HG03565 (cell line): ENCODE measurements around the gene DHCR7.

Experiments used
- ATAC-seq: cut with Tn5 transposase; IDR thresholded peaks from one replicate; pipeline ENCODE4 v1.9.1; 2021; ENCODE audit warnings: mild to moderate bottlenecking, moderate library complexity; ENCODE audit not compliant: unreplicated experiment

DHCR7 gene

DNA sequence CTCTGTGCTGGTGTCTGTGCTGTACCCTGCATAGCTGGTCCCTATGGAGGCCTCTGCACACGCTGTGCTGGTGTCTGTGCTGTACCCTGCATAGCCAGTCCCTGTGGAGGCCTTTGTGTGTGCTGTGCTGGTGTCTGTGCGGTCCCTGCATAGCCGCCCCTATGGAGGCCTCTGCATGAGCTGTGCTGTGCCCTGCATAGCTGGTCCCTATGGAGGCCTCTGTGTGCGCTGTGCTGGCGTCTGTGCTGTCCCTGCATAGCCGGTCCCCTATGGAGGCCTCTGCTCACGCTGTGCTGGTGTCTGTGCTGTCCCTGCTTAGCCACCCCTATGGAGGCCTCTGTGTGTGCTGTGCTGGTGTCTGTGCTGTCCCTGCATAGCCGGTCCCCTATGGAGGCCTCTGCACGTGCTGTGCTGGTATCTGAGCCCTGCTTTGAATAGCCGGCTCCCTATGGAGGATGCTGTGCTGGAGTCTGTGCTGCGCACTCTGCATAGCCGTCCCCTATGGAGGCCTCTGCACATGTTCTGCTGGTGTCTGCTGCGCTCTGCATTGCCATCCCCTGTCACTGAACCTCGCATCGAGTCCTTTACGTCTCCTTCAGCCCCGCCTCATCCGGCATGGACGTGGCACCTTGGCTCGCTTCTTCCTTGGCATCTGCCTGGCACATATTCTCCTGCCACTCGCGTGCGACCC is 11.0 kb upstream of the DHCR7 start:
- ATAC-seq, result no peak

DNA sequence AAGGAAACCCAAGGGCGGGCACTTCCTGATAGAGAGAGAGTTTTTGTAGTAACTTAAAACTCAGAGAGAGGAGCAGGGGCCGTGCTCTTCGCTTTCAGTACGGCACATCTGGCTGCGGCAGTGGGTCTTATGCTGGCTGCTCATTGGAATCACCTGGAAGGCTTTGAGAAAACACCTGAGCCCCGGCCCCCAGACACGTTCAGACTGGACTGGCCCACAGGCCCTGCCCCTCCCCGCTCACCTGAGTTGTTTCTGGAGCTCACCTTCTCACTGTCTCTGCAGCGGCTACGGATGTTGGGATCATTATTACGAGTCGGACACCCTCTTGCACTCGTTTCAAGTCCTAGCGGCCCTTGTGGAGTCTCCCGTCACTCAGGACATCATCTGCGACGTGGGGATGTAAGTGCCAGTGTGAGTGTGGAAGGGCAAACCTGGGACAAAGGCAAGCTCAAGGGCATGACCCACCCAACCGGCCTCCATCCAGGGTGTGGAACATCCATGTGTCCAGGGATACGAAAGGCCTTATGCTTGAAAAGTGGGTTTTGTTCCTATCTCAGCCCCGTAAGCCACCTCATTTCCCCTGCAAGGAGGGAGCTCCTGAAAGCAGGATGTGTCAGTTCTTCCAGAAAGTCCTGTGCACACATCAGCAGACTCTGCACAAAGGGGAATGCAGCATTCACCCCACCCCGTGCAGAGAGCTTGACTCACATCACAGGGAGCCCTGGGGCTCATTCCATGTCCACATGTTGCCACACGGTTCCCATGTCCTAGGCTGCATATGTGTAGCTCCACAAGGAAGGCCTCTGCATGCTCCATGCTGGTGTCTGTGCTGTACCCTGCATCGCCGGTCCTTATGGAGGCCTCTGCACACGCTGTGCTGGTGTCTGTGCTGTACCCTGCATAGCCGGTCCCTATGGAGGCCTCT is 10.2 kb upstream of the DHCR7 start:
- no peak for ATAC-seq

DNA sequence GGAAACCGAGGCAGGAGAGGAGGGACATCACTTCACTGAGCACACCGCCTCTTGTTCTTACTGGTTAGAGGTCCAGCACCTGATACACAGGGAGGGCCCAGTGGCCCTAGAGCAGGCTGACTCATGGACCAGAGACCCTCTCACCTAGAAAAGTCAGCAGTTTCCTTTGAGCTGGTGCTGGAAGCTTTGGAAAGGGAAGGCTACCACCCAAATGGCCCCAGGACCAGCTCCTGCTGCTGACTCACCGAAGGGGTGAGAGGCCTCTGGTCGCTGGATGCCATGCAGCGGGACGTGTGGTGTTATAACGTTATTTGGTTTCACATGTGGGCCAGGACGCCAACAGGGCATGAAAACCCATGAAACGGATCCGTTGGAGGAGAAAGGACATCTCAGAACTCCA is 8.6 kb upstream of the DHCR7 start:
- ATAC-seq, result no peak

DNA sequence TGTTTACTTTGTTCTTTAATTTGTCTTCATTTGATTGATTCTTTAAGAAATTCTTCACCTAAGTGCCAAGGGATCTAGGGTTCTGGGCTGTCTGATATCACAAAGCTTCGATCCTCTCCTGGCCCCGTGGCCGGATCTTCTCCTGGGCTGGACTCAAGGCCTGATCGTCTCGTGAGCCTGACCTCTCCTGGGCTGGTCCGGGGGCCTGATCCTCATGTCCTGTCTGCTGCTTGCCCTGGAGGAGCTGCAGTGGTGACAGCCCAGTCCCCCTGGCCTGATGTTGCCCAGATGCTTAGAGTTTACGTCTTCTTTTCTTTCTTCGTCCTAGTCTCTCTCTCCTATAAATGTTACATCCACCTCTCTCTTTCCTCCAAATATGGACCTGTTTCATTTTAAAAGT is 8.1 kb upstream of the DHCR7 start:
- ATAC-seq, result no peak

DNA sequence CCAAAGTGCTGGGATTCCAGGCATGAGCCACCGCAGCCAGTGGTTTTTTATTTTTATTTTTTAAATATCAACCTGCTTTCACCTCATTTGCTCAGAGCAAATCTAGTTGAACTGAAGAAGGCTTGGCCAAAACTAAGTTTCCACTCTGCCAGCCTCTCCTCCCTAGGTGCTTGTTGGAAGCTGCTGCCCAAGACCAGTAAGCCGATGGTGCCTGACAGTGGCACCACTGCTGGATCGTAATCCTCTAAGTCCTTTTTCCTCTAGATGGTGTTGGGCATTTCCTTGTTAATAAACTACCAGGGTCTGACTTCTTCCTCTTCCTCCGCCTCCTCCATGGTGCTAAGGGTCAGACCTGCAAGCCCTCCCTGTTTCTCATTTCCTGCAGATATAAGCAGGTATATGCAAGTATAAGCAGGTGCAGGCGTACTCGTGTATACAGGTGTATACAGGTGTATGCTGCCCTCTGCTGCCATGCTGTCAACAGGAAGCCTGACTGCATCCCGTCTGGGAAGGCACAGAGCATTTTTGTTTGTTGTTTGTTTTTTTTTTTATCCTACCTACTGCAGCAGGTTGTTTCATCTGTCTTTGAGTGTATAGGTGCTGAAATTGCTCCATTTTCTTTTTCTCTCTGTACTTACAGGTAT is 6.4 kb upstream of the DHCR7 start:
- ATAC-seq, result no peak

DNA sequence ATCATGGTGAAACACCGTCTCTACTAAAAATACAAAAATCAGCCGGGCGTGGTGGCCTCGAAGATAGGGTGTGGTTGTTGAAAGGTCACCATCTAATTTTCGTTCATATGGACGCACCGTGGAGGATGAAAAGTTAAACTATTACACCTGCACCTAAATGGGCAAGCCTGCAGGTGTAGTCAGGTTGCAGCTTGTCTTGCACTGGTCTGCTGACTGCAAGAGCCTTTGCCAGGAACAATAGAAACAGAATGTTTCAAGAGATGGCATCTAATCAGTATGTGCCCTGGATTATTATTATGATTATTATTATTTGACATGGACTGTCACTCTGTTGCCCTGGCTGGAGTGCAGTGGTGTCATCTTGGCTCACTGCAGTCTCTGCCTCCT is 5.7 kb upstream of the DHCR7 start:
- ATAC-seq, result no peak

DNA sequence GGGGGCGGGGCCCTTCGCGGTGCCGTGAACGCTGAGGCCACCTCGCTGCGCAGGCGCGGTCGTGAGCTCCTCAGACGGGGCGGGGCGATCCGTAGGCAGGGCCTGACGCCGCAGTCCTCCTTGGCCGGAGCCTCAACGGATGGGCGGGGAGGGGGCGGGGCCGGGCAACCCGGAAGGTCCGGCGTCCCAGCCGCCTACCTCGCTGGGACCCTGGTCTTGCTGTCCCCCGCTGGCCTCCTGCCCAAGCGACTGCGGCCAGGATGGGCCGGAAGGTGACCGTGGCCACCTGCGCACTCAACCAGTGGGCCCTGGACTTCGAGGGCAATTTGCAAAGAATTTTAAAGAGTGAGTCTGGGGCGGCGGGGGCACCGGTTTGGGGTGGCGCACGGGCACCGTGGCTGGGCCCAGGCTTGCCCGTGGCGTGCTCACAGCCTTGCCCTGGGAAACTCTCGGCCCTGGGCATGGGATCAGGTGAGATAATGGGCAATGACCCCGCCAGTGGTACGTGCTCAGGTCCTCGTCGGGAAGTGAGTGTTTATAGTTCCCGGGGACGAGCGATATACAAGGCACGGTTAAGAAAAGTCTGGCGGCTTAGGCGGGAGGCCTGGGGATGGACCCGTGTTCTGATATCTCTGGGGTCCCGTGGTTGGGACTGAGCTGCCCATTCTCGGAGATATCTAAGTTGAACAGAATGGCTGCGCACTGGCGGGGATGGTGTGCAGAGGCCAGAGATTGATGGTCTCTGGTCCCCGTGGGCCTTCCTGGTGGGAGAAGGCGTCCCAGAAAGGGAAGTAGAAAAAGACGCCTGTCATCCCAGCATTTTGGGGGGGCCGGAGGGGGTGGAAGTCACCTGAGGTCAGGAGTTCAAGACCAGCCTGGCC is 5.1 kb upstream of the DHCR7 start, which contains the start of gene NADSYN1:
TSS of gene NADSYN1 (plus strand) at position 167 of the 881 bp plus-strand sequence. CDS start at position 261, 94 bp downstream.
- ATAC-seq, result no peak

DNA sequence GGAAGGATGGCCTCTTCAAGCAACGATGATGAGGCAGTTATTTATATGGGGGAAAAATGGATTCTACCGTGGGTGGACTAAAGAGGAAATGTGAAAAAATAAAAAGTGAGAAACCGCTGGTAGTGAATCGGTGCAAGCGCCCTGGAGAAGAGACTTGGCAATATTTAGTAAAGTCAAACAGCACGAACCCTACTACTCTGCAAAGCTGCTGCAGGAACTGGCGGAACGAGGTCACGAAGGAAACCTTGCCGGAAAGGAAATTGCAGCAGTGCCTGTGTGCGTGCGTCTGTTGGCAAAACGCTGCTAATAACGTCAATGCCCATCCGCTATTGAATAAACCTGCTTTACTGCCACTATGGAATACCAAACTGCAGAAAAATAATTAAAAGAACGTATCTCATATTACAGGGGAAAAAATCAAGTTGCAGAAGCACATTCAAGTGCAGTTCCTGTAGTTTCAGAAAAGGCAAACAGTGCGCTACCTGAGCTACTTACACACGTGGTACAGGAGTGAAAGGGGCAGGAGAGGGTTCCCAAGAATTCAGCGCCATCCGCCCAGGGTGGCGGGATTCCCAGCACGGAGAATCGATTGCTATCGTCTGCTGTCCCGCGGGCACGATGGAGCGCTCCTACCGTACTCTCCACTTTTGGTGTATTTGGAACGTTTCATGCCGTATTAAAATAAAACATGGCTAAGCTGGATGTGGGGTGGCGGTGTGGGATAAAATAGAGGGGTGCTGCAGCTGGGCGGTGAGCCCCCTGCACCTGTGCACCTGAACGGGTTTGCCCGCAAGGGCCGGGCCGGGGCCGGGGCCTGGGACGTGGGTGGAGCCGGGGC is 4.2 kb upstream of the DHCR7 start:
- no peak for ATAC-seq

DNA sequence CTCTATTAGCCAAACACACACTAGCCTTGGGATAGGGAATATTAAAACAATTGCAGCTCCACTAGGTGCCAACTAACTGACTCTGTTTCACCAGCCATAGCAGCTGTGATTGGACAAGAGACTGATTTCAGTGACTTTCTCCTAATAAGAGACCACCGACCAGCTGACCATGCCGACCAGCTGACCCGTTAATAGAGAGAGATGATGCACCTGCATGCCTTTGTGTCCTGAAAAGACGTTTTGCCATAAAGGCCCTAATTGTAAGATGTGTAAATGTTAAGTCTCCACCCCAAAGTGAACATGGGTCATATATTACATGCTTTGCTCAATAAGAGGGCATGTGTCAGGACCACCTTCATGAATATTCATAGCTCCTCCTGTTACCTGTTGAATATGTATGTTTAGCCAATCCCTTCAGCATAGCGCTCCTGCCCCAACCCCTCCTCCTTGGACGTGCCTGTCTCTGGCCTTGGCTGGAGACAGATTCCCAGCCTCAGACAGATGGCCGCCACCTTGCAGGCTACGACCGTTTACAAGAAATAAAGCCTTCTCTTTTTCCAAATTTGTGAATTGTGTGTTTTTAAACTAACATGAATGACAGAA is 3.5 kb upstream of the DHCR7 start:
- no peak for ATAC-seq

DNA sequence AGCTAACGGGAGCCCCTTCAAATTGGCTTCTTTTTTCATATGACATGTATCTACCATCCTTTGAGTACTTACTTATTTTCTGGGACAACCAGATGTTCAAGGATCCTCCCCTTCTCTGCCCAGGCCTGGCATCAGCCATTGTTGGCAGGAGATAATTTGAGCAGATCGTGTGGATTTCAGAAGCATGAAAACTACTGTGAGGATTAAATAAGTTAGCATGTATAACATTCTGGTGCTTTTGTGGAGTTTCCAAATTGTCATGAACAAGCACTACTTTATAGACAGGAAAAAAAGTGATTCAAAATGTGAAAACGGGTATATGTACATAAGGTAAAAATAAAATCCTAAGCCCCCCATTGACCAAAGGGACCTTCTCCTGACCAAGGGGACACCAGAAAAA is 2.7 kb upstream of the DHCR7 start:
- ATAC-seq, result no peak

DNA sequence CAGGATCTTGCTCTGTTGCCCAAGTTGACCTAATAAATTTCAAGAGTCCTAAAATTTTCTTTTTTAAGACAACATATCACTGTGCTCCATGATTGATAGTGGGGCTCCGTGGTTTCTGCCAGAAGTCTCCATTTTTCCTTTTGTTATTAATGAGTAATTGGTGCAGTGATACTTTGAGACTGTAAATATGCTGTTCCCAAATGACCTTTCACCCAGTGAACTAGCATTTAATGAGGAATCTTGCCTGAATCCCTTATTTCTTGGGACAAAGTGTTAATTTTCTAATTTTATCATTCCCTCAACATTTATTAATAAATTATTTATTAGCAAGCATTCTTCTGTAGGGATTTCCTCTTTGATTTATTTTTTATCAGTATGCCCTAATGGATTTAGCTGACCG is 2.3 kb upstream of the DHCR7 start:
- no peak for ATAC-seq

DNA sequence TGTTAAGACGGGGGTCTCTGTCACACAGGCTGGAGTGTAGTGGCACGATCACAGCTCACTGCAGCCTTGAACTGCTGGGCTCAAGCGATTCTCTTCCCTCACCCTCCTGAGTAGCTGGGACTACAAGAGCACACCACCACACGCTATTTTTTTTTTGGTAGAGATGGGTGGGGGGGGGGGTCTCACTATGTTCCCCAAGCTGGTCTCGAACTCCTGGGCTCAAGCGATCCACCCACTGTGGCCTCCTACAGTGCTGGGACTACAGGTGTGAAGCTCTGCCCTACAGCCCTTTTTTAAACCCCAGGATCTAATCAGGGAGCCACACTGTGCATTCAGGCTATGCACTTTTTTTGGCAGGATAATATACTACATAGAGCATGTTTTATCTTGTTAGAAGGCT is 1.4 kb upstream of the DHCR7 start:
- no peak for ATAC-seq

DNA sequence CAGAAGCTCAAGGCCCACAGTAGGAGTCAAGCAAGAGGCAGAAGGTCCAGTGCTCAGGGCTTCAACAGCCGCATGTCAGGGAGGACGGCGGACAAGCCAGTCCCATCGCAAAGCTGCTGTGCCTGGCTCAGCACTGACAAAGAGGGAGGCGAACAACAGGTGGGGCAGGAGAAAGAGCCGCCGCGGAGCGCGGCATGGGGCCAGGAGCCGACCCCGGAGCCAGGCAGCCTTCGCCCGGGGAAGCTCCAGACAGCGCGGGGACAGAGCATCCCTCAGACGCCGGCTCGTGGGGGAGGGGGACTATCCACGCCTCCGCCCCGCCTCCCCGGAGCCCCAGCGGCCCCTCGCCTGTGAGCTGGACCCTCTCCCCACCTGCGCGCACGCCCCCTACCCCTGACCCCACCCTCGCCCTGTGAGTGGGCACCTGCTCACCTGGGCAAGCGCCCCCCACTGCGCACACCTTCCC is 369 bp downstream of the DHCR7 start:
- no peak for ATAC-seq

DNA sequence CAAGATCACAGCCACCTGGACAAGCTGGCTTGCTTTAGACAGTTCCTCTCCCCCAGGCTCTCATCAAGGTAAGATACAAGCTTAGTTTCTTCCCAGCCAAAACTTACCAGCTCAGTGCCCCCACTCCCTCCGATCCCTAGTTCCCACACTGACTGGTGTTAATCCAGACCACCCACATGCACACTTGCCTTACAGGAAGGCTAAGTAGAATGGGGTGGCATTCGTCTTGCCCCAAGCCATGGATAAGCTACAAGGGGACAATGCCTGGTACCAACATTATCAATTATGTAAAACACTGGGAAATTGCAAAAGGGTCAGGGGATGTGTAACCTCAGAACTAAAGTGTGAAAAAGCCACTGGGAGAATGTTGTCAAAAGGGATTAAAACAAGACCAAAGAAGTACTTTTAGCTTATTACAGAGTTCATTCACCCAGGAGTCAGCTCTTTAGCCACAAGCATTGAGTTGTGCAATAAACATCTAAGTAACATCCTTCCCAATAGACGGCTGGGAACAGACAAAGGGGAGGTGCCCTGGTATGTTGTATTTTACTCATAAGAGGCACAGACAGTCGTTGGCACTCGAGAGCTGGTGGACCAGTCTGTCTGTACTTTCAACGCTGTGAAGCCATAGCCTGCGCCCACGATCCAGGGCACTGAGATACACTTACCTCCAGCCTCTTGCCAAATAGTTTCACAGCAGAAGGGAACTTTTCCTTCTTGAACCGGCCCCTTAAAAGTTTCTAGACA is 1.1 kb downstream of the DHCR7 start:
- ATAC-seq, result no peak

DNA sequence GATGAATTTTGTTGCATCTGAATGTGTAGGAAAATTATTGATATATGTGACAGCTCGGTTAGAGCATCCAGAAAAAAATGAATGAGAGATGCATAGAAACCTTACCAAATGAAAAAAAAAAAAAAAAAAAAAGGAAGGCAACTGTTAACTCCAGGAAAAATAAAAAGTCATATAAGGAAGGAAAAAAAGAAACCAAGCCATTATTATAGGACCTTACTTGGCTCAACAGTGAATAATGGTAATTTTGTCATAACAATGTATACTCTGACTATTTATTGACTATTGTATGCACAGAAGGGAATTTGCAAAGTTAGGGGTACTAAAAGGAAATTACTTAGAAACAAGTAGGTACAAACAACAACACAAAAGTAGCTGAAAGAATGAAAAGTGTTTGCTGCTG is 2.0 kb downstream of the DHCR7 start:
- no peak for ATAC-seq

DNA sequence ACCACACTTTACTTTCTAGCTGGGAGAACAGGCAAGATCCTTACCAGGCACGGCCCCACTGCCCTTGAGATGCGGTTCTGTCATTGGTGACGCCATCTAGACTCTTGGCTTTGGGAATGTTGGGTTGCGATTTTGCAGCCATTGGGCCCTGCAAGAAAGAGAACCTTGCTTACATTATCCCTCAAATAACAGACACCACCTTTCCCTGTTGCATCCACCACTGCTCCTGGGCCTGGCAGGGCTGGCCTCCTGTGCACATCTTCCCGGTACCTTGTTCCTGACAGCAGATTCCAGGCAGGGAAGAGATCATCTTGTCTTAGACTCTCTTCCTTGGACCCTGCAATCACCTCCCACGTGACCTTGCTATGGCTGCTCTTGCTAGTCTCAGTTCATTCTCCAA is 3.4 kb downstream of the DHCR7 start:
- ATAC-seq, result no peak

DNA sequence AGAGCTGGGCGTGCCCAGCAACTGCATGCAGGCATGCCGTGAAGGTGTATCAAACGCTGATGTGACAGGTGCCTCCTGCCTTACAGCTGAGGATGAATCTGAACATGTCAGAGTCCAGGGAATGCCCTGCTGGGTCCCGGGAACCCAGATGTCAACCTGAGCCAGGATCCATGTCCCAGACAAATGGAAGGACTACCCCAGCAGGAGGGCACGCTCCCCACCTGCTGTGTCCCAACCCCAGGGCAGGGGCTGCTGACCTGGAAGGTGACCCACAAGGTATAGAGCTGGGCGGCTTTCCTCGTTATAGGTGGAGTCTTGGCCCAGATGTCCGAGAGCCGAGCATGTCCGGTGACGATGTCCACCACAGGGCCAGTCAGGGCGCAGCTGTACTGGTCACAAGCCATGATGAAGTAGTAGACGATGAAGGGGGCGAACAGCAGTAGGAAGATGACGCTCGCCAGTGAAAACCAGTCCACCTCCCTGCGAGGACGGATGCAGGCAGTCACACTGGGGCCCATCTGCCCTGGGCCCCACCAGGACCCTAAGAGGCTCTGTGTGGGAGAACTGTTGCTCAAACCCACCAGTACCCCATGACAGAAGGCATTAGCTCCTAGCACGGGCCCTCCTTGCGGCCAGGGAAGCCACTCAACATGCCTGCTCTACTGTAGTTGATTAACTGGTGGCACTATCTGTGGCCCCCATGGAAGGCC is 4.3 kb downstream of the DHCR7 start:
- no peak for ATAC-seq

DNA sequence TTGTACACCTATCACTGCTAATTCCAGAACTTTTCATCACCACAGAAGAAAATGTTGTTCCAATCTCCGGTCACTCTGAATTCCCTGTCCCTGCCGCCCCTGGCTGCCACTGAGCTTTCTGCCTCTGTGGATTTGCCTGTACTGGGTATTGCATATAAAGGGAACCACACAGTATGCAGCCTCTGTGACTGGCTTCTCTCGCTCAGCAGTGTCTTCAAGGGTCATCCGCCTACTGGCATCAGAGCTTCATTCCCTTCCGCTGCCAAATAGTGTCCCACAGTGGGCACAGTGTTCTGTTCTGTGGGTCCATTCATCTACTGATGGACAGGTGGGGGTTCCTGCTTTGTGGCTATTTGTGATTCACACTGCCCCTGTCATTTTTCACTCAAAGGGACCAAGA is 5.3 kb downstream of the DHCR7 start:
- ATAC-seq, result no peak
